CD4-positive, alpha-beta T cell treated with Interleukin-15 for 1 hour (primary cell): Measurements from ENCODE around the gene ADD2.
"Not testable (repeated sequence)": the region's sequence is repeated elsewhere in the genome, so short reads cannot be mapped to it uniquely, and the experiment has no call there.

Experiments
- DNase-seq: peaks from one replicate; pipeline ENCODE4 v3.0.0-alpha.2; 2020

The ADD2 gene

GRCh38 chr2:70748002-70748784, 19.8 kb downstream of the ADD2 start:
- DNase-seq = no peak

- DNase-seq = no peak
Observed at GRCh38 chr2:70747284-70747683, 20.7 kb downstream of the ADD2 start.

GRCh38 chr2:70746094-70746974, 21.7 kb downstream of the ADD2 start:
- DNase-seq = no peak

GRCh38 chr2:70745276-70745825, 22.6 kb downstream of the ADD2 start:
- no peak for DNase-seq

- no peak for DNase-seq
Observed at GRCh38 chr2:70744397-70744796, 23.6 kb downstream of the ADD2 start.

GRCh38 chr2:70743677-70744076, 24.3 kb downstream of the ADD2 start:
- DNase-seq = no peak

GRCh38 chr2:70743068-70743467, 24.9 kb downstream of the ADD2 start:
- no peak for DNase-seq

GRCh38 chr2:70739492-70739891, 28.5 kb downstream of the ADD2 start:
- DNase-seq = not testable (repeated sequence)

GRCh38 chr2:70738159-70738558, 29.8 kb downstream of the ADD2 start:
- no peak for DNase-seq

- no peak for DNase-seq
Observed at GRCh38 chr2:70735071-70735470, 32.9 kb downstream of the ADD2 start.

GRCh38 chr2:70733646-70734180, 34.3 kb downstream of the ADD2 start:
- no peak for DNase-seq

- DNase-seq = no peak
Observed at GRCh38 chr2:70732766-70733645, 35.0 kb downstream of the ADD2 start.

- no peak for DNase-seq
Observed at GRCh38 chr2:70730730-70731129, 37.3 kb downstream of the ADD2 start.

GRCh38 chr2:70729647-70730046, 38.4 kb downstream of the ADD2 start:
- DNase-seq = no peak

- no peak for DNase-seq
Observed at GRCh38 chr2:70728128-70728527, 39.9 kb downstream of the ADD2 start.

- DNase-seq = no peak
Observed at GRCh38 chr2:70726947-70727725, 40.9 kb downstream of the ADD2 start.

GRCh38 chr2:70725505-70725904, 42.5 kb downstream of the ADD2 start:
- no peak for DNase-seq

- no peak for DNase-seq
Observed at GRCh38 chr2:70724366-70724765, 43.6 kb downstream of the ADD2 start.

GRCh38 chr2:70723286-70723885, 44.6 kb downstream of the ADD2 start:
- no peak for DNase-seq

- no peak for DNase-seq
Observed at GRCh38 chr2:70720124-70720523, 47.9 kb downstream of the ADD2 start.

- DNase-seq = no peak
Observed at GRCh38 chr2:70719231-70719630, 48.8 kb downstream of the ADD2 start.
